Stimulated activated naive CD4-positive, alpha-beta T cell (primary cell): Measurements from ENCODE around the gene DAP.
"Not testable (repeated sequence)": the region's sequence is repeated elsewhere in the genome, so short reads cannot be mapped to it uniquely, and the experiment has no call there.

Source experiments
- DNase-seq, 6 experiments: peaks; one replicate each; lab custom pipeline; 2025; lab: John Stamatoyannopoulos, UW

The DAP gene

DNA sequence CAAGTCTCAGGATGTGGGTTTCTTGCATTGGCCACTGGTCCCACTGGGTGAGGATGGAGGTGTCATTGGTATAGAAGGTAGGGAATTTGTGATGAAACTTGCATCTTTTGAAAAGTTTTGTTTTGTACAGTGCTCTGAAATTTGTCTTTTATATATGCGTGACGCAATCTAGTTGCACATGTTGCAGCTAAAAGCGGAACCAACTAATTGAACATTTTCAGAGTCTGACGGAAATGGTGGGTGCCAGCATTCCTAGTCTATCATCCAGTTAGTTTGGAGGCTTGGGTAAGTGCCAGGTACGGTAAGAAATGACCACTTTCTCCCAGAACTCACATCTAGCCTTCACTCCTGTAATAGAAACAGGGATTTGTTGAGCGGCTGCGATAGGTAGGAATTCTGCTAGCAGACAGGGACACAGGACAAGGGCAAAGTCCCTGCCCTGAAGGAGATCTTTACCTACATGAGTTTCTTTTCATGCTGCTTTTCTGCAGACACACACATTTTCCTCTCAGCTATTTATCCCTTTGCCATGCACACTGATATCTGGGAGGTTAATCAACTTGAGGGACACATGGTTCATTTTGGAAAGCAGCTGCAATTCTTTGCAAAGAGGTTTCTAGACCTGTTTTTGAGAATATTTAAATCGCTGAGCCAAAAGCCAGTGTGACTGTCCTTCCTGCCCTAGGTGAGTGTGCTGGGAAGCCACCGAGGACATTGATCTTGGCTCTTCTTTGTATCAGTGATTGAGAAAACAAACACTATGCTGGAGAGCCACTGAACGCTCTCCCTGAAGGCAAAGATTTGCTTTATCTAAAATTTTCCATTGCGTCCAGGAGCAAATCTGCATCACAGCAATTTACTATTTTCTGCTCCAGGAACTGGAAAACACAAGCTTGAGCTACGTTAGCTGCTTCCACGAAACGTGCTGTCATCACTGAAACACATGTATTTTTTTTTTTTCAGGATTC, 89.7 kb downstream of the DAP start:
- DNase-seq: no peak

DNA sequence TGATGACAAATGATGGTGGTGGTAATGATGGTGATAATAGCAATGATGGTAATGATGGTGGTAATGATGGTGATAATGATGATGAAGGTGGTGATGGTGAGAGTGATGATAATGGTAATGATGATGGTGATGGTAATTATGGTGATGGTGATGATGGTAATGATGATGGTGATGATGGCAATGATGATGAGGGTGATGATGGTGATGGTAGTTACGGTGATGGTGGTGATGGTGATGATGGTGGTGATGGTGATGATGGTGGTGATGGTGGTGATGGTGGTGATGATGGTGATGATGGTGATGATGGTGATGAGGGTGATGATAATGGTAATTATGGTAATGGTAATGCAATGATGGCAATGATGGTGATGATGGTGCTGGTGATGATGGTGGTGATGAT, 91.1 kb downstream of the DAP start:
- no peak for DNase-seq

DNA sequence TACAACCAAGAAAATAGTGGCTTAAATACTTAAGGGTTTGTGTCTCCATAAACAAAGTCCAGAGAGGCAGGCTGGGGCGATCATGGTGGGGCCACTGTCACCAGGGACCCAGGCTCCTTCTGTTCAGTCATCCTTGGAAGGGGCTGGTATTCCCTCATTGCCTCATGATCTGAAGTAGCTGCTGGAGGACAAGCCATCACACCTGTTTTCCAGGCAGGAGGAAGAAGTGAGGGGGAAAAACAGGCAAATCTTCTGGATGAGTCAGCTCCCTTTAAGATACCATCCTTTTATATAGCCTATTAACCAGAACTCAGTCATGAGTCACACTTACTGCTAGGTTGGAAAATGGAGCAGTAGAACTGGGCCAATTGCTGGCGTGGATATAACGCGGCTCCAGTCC, 92.3 kb downstream of the DAP start:
- DNase-seq: no peak

DNA sequence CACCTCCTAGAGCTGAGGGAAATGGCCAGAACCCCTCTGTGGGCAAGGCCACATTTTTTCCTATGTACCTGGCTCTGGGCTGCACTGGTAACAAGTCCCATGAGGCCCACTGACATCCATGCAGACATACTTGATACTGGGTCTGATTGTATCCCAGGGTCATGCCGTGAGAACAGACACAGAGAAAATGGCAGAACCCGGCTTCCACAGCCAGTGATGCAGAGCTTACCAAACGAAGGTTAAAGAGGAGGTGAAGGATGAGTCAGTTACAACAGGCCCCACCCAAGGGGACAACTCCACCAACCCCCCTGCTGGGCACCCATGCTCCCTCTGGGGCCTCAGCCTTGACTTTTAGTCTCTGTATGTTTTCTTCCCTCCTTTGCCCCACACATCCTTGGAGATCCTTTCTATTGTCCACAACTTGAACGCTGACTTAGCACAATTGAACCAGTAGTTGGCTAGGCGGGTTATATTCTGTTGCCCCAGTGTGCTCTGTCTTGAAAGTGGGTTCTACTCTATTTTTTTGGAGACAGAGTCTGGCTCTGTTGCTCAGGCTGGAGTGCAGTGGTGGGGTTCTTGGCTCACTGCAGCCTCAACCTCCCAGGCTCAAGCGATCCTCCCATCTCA, 93.5 kb downstream of the DAP start:
- DNase-seq: no peak

DNA sequence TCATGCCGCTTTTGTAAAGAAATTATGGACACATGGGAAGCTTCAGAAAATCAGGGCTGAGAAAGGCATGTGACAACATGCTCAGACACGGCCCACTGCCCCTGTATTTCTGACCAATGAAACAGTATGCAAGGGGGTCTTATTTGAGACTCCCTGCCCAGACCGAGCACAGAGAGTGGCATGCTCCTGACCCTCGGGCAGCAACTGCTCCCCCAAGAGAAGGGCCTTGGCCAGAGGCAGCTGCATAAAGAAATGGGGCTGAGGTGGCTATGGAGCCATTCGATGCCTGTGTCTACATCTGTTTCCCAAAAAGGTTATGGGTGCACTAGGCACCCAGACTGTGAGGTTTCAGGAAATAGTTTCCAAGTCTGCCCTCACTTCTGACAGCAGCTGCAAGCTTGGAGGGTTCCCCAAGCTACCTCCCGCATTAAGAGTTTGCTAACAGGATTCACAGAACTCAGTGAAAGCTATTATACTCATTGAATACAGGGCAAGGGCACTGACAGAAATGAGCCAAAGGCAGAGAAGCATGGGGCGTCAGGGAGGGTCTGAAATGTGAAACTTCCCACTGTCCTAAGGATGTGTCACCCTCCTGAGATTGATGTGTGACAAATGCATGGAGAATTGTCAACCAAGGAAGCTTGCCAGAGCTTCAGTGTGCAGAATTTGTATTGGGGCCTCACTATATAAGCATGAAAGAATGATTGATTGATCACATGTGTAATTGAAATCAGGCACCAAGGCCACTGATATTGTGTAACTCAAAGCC, 94.3 kb downstream of the DAP start:
- no peak for DNase-seq

DNA sequence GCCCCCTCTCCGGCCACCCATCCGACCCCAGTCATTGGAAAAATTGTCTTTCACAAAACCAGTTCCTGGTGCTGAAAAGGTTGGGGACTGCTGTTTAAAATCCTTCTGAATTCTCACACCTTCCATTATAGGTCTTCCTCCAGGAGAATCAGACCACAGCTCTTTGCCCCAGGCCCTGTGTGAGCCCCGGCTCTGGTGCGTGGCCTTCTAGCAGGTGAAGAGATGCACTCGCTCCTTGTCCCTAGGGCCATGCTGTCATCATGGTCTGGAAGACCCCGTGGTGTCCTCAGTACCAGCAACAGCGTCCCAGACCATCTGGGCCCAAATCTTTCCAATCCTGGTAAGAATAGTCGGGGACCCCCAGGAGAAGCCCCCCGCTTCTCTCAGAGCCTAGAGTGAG, 95.2 kb downstream of the DAP start:
- no peak for DNase-seq

DNA sequence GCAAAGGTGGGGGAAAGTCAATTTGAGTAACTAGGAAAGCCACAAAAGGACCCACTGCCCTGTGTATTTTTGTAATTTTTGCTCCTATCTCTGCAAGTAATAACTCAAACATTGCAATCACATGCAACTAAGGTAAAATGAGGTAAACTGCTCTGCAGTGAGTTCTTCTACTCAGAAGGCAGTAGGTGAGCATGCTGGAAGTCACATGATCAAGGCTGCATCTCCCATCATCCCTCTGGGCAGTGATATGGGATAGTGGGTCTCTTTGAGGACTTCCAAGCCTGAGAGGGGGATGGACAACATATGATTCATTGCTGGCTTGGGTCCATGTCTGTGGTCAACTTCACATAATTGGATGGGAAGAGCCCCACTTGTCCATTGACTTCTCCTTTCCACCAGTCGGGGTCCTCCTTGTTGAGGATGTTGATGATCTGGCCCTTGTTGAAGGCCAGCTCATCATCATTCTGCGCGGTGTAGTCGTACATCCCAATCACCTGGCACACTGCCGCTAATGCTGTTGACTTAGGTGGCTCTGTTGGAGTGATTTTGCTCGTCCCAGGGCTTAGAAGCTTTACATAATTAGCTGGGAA, 96.8 kb downstream of the DAP start:
- not testable (repeated sequence) for DNase-seq

DNA sequence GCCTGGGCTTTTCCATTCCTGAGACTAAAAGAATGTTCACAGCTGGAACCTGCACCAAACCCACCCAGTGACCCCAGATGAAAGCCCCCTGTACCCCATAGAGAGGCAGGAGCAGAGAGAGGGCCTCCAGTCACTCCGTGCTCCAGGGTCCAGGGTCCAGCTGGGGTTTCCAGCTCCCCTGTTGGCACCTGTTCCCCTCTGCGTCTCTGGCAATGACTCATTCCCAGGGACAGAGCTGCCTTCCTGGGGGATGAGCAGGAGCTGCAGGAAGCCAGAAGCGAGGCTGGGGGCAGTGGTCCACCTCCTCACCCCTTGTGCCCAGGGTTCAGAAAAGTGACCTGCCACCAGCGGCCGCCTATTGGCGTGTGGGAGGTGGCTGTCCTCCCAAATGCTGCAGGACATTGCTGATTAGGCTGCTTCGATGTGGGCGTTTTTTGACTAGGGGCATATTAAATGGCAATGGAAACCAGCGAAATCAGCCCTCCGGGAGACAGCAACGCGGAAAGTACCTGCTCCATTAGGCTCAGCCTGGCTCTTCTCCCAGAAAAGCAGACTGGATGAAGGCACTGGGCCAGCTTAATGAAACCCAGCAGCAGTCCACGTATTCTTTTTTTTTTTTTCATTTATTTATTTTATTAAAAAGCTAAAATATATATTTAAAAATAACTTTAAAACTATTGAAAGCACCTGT, 97.4 kb downstream of the DAP start:
- no peak for DNase-seq

DNA sequence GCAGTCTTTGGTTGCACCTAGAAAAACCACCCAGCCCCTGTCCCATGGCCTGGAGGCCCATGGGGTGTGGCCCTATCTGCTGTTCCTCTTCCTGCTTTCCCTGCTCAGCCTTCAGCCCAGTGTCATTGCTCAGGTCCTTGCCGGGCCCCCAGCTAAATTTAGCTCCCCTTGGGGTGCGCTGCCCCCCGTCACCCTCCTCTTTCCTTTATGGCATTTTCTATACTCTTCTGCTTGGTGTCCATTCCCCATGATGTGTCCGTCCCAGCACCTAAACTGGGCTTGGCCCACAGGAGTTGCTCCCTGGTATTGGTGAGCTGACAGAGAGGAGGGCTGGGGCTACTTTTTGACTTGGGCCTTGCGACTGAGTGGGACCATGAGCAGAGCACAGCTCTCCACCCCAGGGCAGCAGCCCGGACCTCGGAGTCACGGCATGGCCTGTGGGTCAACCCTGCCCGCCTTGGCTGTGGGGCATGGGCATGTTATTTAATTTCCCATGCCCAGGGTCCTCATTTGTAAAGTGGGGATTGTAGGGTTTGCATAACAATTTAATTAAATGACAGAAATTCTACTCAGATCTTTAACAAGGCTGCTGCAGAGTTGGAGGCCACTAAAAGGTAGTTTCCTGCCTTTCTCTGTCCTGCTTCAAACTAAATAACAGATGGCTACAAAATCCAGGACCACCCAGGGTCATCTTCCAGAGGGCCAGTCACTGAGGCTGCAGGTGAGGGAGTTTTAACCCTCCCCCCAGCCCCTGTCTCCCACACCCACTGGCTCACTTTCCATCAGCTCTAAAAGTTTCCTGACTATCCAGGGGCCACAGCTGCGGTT, 98.2 kb downstream of the DAP start:
- DNase-seq: no peak

DNA sequence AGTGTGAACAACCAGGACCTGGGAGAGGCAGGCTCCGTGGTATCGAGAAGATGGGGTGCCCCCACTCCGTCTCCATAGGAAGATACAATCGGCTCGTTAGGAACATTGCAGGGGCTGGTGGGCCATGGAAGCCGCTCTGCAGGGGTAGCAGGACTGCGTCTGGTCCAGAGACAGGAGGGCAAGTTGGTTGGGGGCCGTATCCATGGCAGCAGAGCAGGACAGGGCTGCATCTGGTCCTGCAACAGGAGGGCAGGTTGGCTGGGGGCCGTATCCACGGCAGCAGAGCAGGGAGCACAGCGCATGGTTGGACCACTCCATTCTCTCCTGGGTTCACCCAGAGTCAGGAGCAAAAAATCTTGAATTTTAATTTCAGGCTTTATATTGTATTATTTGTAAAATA, 99.0 kb downstream of the DAP start:
- no peak for DNase-seq

DNA sequence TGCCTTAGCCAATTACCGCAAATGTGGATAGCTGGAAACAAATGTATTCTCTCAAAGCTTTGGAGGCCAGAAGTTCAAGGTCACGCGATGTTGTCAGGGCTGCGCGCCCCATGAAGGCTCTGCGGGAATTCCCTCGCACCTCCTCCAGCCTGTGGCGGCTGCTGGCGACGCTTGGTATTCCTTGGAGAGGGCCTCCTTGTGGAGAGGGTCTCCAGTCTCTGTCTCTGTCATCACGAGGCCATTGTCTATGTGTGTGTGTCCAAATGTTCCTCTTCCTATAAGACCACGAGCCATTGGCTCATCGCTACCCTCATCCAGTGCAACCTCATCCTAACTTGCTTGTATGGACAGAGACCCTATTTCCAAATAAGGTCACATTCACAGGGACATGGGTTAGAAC, 99.6 kb downstream of the DAP start:
- no peak for DNase-seq

DNA sequence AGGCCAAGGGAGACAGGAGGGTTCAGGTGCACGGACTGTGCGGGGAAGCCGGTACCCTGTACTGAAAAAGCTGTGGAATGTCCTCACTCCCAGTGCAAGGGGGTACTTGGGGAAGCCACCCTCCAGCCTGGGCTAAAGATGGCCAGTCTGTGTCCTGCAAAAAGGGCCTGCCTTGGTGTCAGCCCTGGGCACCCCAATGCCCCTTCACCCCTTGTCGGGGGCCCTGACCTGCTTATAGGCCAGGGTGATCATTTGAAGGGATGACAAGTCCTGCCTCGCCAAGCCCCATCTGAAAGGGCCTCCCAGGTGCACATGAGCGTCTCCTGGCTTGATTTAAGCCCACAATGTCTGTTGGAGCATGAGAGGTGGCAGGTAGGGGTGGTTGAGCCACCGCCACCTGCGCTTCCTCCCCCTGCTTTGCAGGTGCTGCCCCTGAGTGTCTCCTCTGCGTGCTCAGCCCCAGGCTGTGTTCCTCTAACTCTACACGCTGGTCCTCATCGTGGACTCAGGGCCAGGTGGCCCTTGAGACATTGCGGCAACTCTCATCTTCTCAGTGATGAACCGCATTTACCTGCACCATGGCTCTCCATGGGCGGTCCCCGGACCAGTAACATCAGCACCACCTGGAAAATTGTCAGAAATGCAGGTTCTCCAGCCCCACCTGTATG, 100.2 kb downstream of the DAP start:
- DNase-seq: no peak

DNA sequence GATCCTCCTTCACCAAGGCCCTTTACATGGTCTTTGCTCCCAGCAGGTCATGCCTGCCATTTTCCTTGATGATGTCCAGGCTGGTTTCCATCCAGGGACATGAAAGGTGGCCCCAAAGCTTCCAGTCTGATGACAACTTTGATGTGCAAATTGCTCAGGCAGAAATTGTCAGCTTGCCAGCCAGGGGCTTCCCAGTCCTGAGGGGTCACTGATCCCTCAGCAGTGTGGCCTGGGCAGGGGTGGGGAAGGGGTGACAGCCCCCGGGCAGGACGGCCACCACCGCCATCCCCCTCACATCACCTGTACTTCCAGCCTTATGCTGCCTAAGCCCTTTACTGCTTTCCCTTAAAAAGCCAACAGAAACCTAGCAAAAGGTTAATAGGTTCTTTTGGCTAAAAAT, 100.9 kb downstream of the DAP start:
- no peak for DNase-seq

DNA sequence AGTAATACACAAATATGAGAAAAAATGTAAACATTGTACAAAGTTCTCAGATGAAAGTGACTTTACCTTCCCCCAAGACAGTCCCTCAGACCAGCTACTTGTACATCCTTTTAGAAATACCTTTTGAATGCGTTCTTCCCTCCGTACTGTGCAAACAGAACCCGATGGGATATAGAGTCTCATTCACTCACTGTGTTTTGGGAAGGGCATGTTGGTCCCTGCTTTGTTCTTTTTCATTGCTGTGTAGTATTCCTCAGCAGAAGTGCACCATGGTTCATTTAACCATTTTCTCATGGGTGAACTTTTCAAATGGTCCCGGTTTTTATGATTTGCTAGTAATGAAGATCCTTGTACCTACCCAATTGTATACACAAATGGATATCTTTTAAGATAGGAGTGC, 102.8 kb downstream of the DAP start:
- DNase-seq: no peak

DNA sequence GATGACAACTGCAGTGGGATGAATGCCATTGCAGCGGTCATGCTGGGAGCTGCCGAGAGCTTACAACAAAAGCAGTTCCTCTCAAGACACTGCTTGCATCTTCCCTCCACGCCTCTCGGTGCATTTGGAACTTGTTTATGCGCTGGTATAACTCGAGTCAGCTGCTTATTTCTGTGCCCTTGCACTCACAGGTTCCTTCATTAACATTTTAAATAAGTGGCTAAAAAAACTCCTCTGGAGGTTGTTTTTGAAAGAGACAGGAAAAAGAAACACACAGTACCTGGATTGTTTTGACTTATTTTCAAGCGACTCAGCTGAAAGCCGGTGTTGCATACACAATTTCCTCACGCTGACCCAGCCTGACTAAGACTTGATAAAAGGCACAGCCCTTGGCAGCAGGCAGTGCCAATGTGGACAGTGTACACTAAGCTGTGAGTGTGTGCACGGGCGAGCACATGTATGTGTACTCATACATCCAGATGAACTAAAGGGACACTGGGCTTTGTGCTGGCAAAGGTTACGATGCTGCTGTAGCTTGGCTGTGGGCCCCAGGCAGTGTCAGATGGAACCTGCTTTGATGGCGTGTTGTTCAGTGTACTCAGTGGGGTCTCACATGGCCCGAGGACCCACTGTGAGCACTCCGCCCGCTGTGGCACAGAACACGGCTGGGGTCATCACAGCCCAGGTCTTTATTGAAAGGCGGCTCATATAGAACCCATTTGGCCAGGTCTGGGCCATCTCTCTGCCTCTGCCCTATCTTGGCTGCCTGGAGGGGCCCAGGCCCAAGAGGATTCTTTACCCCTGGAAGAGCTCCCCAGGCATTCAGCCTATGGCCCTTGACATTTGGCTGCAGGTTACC, 104.8 kb downstream of the DAP start:
- no peak for DNase-seq

DNA sequence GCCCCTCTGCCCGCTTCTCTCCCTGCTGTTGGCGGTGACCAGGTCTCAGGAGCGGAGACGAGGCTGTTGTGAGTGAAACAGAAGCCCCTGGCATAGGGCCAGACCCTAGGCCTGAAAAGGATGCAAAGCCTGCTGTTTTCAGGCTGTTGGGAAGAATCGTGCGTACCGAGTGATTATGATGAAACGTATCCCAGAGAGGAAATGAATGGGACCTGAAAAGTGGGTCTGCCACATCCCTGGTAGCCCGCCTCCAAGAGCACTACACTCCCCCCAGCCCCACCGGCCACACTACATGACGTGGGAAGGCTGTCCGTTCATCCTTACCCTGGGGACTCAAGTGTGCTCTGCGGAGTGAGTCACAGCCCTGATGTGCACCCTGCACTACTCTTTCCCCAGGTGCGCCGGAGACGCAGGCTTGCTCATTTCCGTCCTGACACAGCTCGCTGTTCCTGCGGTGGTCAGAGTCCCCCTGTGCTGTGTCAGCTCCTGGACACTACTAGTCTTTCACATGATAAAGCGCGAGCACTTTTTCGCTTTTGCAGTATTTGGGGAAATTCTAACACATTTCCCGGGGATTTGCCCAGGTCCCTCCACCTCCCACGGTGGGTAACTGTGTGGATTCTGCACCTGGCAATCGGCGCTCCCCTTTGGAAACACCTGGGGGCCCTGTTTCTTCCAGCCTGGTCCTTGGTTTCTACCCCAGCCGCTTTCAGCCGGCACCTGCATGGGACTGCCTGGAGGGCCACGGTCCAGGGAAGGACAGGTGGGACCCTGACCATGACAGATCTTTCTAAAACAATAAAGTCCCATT, 105.7 kb downstream of the DAP start:
- no peak for DNase-seq

DNA sequence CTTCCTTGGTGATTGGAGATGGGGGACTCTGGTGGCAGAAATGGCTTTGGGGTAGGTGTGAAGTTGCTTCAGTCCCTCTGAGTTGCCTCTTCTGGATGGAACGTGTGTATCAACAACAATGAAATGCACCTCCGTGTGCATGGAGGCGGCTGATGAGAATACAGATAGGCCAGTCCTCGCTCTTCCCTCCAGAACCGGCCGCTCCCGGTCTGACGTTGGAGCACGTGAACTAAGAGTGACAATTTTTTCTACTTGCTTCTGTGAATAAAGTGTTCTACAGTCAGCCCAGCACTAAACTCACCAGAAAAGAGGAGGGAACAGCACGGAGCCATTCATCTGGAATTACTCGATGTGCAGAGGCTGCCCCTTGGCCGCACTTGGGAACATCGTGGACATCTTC, 106.5 kb downstream of the DAP start:
- DNase-seq: no peak

DNA sequence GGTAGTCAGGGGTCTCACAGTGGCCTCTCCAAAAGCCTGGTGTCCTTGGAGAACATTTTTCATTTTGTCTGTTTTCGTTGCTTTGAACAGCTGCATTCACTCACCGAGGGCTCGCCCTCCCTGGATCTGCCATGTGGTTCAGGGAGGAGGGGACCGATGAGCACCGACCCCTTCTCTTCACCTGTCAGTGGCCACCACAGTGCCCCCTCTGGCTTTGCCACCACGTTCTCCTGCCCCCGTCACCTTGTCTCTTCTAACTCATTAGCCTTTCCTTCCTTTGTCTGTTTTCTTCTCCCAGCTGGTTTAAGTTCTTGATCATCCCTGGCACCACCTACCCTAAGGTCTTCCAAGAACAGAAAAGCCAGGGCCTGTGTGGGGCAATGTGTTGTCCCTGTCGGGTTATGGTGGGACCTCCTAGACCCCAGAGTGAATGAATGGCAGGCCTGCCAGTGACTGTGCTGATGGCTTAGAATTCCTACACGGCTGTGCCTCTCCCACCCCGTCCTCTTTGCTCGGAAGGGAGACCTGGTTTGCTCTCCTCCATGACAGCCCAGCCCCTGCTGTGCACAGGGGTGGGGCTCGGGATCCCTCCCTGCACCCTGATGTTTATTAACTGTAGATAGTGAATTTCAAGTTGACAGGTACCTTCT, 107.2 kb downstream of the DAP start:
- DNase-seq: no peak
